Fibroblast of lung (primary cell): ENCODE results near the gene ZNF716.

ENCODE experiments used
- EZH2 ChIP-seq: IDR thresholded peaks from 2 replicates; pipeline ENCODE4 v1.5.1; 2012; ENCODE audit warnings: low read length, control low read depth, mild to moderate bottlenecking; ENCODE audit errors: missing control alignments
- TF ChIP-seq, protein P1 (sequence below), 2 donors: IDR thresholded peaks in 1 of 2; conservative IDR thresholded peaks in 1 of 2; 1 replicate in 1 of 2; 2 replicates in 1 of 2; pipeline ENCODE4 v1.5.1; 2011 to 2012; ENCODE audit warnings: low read length in 2 of 2, control low read depth in 1 of 2, inconsistent platforms in 1 of 2, low read depth in 1 of 2, mild to moderate bottlenecking in 1 of 2

DNA sequence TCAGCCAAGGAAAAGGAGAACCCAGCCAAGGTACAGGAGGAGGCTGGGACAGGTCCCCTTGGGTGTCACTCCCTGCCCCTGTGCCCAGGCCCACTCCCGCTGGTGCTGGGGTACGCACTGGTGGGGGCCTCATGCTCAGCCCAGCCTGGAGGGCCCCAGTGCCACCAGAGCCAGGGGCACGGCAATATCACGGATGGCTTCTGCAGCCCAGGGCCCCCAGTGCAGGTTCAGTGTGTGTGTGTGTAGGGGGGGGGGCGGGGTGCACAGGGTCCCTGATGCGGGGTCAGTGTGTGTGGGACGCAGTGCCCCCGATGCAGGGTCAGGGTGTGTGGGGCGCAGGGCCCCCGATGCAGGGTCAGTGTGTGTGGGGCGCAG, 23.4 kb upstream of the ZNF716 start:
- TF ChIP-seq, protein P1, sequence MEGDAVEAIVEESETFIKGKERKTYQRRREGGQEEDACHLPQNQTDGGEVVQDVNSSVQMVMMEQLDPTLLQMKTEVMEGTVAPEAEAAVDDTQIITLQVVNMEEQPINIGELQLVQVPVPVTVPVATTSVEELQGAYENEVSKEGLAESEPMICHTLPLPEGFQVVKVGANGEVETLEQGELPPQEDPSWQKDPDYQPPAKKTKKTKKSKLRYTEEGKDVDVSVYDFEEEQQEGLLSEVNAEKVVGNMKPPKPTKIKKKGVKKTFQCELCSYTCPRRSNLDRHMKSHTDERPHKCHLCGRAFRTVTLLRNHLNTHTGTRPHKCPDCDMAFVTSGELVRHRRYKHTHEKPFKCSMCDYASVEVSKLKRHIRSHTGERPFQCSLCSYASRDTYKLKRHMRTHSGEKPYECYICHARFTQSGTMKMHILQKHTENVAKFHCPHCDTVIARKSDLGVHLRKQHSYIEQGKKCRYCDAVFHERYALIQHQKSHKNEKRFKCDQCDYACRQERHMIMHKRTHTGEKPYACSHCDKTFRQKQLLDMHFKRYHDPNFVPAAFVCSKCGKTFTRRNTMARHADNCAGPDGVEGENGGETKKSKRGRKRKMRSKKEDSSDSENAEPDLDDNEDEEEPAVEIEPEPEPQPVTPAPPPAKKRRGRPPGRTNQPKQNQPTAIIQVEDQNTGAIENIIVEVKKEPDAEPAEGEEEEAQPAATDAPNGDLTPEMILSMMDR (conservative IDR thresholded peaks at IDR 0.05 in 1 of 2, IDR thresholded peaks at IDR 0.05 in 1 of 2; ENCODE audit: low read depth in 1 of 2, low read length in 2 of 2): no peak
- TF ChIP-seq EZH2: no peak
